IgD-negative memory B cell (primary cell): Measurements from ENCODE around the gene TMED1. TPM values are rescaled to one million over a fixed set of nuclear protein-coding genes. Genes with fewer than 3 reads are reported as not detected.

Experiments
- H3K27ac Mint-ChIP-seq, 3 donors: one replicate each; pipeline ENCODE4 v1.8.0; 2020 to 2022; ENCODE audit warnings: mild to moderate bottlenecking in 3 of 3, mixed read lengths in 3 of 3, moderate library complexity in 1 of 3
- H3K27me3 Mint-ChIP-seq: one replicate; pipeline ENCODE4 v1.8.0; 2021; ENCODE audit warnings: mixed read lengths
- H3K36me3 Mint-ChIP-seq: one replicate; pipeline ENCODE4 v1.8.0; 2020; ENCODE audit warnings: mild to moderate bottlenecking, mixed read lengths
- H3K4me1 Mint-ChIP-seq, 3 donors: one replicate each; pipeline ENCODE4 v1.8.0; 2020 to 2022; ENCODE audit warnings: mixed read lengths in 3 of 3, mild to moderate bottlenecking in 1 of 3
- H3K4me3 Mint-ChIP-seq, 4 donors: one replicate each; pipeline ENCODE4 v1.8.0; 2020 to 2022; ENCODE audit warnings: mild to moderate bottlenecking in 4 of 4, mixed read lengths in 4 of 4, moderate library complexity in 3 of 4
- H3K9me3 Mint-ChIP-seq, 3 donors: one replicate each; pipeline ENCODE4 v1.8.0; 2020 to 2021; ENCODE audit warnings: mixed read lengths in 3 of 3, mild to moderate bottlenecking in 1 of 3
- polyA plus RNA-seq: library from polyadenylated mRNA; unstranded; fragments of 300-500 nt; fragmentation: Illumina TruSeq; gene quantifications from one replicate; pipeline ENCODE4 v1.2.3, GENCODE V29; 2021

Gene TMED1
- polyA plus RNA-seq, 1 donor from 2014 or later, result 26.9 TPM

GRCh38 chr19:10815007-10815536 is 20.9 kb downstream of the TMED1 start:
- Mint-ChIP-seq H3K27ac (peak overlapping the region in 1 of 3 donors; percentile 24), H3K4me1 (peaks cover 0 to 5% (median 2%) of the 10 kb centered on the region in 3 donors), H3K27me3 (no peaks in the 10 kb centered on the region), H3K36me3 (peaks cover under 1% of the 10 kb centered on the region), H3K9me3 (no peaks in the 10 kb centered on the region), H3K4me3 (no peak overlapping the region)

GRCh38 chr19:10812902-10813404 is 23.1 kb downstream of the TMED1 start:
- Mint-ChIP-seq H3K4me1 (peaks cover 3 to 8% (median 7%) of the 10 kb centered on the region in 3 donors), H3K4me3 (no peak overlapping the region), H3K9me3 (no peaks in the 10 kb centered on the region), H3K27ac (peak overlapping the region in 2 of 3 donors; percentile 46 to 75), H3K27me3 (no peaks in the 10 kb centered on the region), H3K36me3 (peaks cover 6% of the 10 kb centered on the region)

GRCh38 chr19:10812196-10812595 is 23.8 kb downstream of the TMED1 start:
- peaks cover 3 to 8% (median 7%) of the 10 kb centered on the region in 3 donors for H3K4me1 Mint-ChIP-seq
- H3K27ac Mint-ChIP-seq, result peak overlapping the region in 1 of 3 donors; percentile 69
- no peak overlapping the region for H3K4me3 Mint-ChIP-seq
- no peaks in the 10 kb centered on the region for H3K9me3 Mint-ChIP-seq
- peaks cover 6% of the 10 kb centered on the region for H3K36me3 Mint-ChIP-seq
- no peaks in the 10 kb centered on the region for H3K27me3 Mint-ChIP-seq

GRCh38 chr19:10811391-10812111 is 24.5 kb downstream of the TMED1 start:
- H3K4me1 Mint-ChIP-seq, result peaks cover 3 to 8% (median 7%) of the 10 kb centered on the region in 3 donors
- H3K36me3 Mint-ChIP-seq, result peaks cover 6% of the 10 kb centered on the region
- H3K9me3 Mint-ChIP-seq, result no peaks in the 10 kb centered on the region
- no peaks in the 10 kb centered on the region for H3K27me3 Mint-ChIP-seq
- no peak overlapping the region for H3K4me3 Mint-ChIP-seq
- no peak overlapping the region for H3K27ac Mint-ChIP-seq

GRCh38 chr19:10809651-10810285 is 26.2 kb downstream of the TMED1 start:
- Mint-ChIP-seq H3K4me3 (no peak overlapping the region), H3K4me1 (peaks cover 3 to 8% (median 7%) of the 10 kb centered on the region in 3 donors), H3K27me3 (no peaks in the 10 kb centered on the region), H3K36me3 (peaks cover 10% of the 10 kb centered on the region), H3K9me3 (no peaks in the 10 kb centered on the region), H3K27ac (peak overlapping the region in 1 of 3 donors; percentile 83)

GRCh38 chr19:10808937-10809649 is 26.9 kb downstream of the TMED1 start:
- Mint-ChIP-seq H3K27me3 (no peaks in the 10 kb centered on the region), H3K4me3 (peak overlapping the region in 1 of 4 donors; percentile 42), H3K4me1 (peaks cover 3 to 7% (median 6%) of the 10 kb centered on the region in 3 donors), H3K36me3 (peaks cover 12% of the 10 kb centered on the region), H3K27ac (peak overlapping the region; percentile 28 to 83 (median 72)), H3K9me3 (no peaks in the 10 kb centered on the region)

- Mint-ChIP-seq H3K27ac (peak overlapping the region in 1 of 3 donors; percentile 29), H3K4me1 (peaks cover 0 to 7% (median 6%) of the 10 kb centered on the region in 3 donors), H3K36me3 (peaks cover 12% of the 10 kb centered on the region), H3K4me3 (no peak overlapping the region), H3K9me3 (no peaks in the 10 kb centered on the region), H3K27me3 (no peaks in the 10 kb centered on the region)
Observed at GRCh38 chr19:10805758-10806247, 30.2 kb downstream of the TMED1 start.

- Mint-ChIP-seq H3K27me3 (no peaks in the 10 kb centered on the region), H3K9me3 (no peaks in the 10 kb centered on the region), H3K4me3 (no peak overlapping the region), H3K4me1 (peaks cover 0 to 7% (median 6%) of the 10 kb centered on the region in 3 donors), H3K27ac (peak overlapping the region in 2 of 3 donors; percentile 59 to 76), H3K36me3 (peaks cover 12% of the 10 kb centered on the region)
Observed at GRCh38 chr19:10805065-10805757, 30.8 kb downstream of the TMED1 start.

GRCh38 chr19:10803252-10803651 is 32.8 kb downstream of the TMED1 start:
- H3K9me3 Mint-ChIP-seq, result no peaks in the 10 kb centered on the region
- H3K4me3 Mint-ChIP-seq, result no peak overlapping the region
- H3K27me3 Mint-ChIP-seq, result no peaks in the 10 kb centered on the region
- H3K27ac Mint-ChIP-seq, result peak overlapping the region in 1 of 3 donors; percentile 73
- peaks cover 0 to 2% (median 0%) of the 10 kb centered on the region in 3 donors for H3K4me1 Mint-ChIP-seq
- peaks cover 7% of the 10 kb centered on the region for H3K36me3 Mint-ChIP-seq

GRCh38 chr19:10802479-10802878 is 33.5 kb downstream of the TMED1 start:
- peaks cover 5 to 9% (median 7%) of the 10 kb centered on the region in 3 donors for H3K4me1 Mint-ChIP-seq
- H3K27ac Mint-ChIP-seq, result no peak overlapping the region
- H3K36me3 Mint-ChIP-seq, result peaks cover 6% of the 10 kb centered on the region
- H3K9me3 Mint-ChIP-seq, result no peaks in the 10 kb centered on the region
- H3K4me3 Mint-ChIP-seq, result no peak overlapping the region
- H3K27me3 Mint-ChIP-seq, result no peaks in the 10 kb centered on the region

GRCh38 chr19:10800488-10800887 is 35.5 kb downstream of the TMED1 start:
- Mint-ChIP-seq H3K27me3 (no peaks in the 10 kb centered on the region), H3K4me3 (no peak overlapping the region), H3K9me3 (no peaks in the 10 kb centered on the region), H3K4me1 (peaks cover 10 to 15% (median 10%) of the 10 kb centered on the region in 3 donors), H3K27ac (no peak overlapping the region), H3K36me3 (peaks cover 7% of the 10 kb centered on the region)

- peaks cover 2% of the 10 kb centered on the region for H3K36me3 Mint-ChIP-seq
- peak overlapping the region; percentile 3 to 81 (median 74) for H3K4me3 Mint-ChIP-seq
- no peaks in the 10 kb centered on the region for H3K9me3 Mint-ChIP-seq
- H3K27me3 Mint-ChIP-seq, result no peaks in the 10 kb centered on the region
- H3K27ac Mint-ChIP-seq, result peak overlapping the region; percentile 85 to 99 (median 92)
- peaks cover 10 to 15% (median 10%) of the 10 kb centered on the region in 3 donors for H3K4me1 Mint-ChIP-seq
Observed at GRCh38 chr19:10797541-10798256, 38.3 kb downstream of the TMED1 start.

- Mint-ChIP-seq H3K4me3 (peak overlapping the region in 3 of 4 donors; percentile 3 to 81 (median 78)), H3K9me3 (no peaks in the 10 kb centered on the region), H3K27ac (peak overlapping the region; percentile 85 to 99 (median 92)), H3K27me3 (no peaks in the 10 kb centered on the region), H3K4me1 (peaks cover 10 to 17% (median 10%) of the 10 kb centered on the region in 3 donors), H3K36me3 (peaks cover 2% of the 10 kb centered on the region)
Observed at GRCh38 chr19:10797078-10797477, 38.9 kb downstream of the TMED1 start.
